NCI-H146 treated with DMSO at 0.1 percent for 48 hours (cell line): Measurements from ENCODE around the gene PALLD.
"Not testable (repeated sequence)": the region's sequence is repeated elsewhere in the genome, so short reads cannot be mapped to it uniquely, and the experiment has no call there.

ENCODE experiments used
- DNase-seq: peaks from one replicate; lab custom pipeline; 2025; ENCODE audit not compliant: unreplicated experiment; lab: John Stamatoyannopoulos, UW

The PALLD gene

DNA sequence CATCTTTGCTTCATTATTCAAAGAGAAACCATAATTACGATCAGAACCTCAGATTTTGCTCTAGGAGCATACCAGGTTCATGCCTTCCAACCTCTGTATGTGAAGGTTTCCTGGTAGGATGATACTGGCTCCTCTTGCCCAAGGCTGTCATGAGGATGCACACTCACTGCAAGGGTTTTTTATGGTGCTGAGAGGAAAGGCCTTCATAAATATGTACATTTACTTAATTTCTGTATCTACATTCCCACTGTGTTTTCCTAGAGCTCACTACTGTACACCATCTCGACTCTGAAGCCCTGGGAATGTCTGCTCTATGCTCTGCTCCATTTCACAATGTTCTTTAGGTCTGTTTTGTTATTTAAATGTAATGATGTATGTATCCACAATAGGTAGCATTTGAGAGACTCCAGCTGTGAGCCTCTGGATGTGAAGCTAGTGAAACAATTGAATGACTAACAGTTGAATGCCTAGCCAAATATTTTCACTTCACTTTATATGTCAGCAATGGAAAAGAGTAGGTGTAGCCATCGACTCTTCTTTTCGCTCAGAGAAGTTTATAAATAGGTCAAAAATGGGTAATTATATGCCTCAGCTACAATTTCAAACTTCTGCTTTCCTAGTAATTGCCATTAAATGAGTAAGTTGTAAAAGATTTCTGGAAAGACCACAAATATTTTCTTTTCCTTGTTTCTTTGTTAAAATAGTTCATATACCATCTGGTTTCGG lies 228.0 kb downstream of the PALLD start:
- DNase-seq, result no peak

DNA sequence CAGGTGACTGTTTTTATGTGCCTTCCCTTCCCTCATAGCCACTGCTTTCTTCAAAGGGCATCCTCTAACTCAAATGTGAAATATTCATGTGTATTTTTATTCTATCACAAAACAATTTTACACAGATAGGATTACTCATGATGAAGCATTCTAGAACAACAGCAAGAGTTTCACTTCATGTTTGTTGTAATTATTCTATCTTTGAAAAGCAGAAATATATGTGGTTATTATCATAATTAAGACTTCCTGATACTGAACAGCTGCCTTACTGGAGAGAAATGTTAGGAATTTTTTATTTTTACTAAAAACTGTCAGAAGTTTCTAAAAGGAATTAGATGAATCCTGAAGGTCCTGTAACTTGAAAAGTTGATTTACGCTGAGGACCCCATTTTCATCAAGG lies 229.1 kb downstream of the PALLD start:
- no peak for DNase-seq

- DNase-seq, result not testable (repeated sequence)
Measured at GRCh38 chr4:168727181-168727580, 230.3 kb downstream of the PALLD start.

DNA sequence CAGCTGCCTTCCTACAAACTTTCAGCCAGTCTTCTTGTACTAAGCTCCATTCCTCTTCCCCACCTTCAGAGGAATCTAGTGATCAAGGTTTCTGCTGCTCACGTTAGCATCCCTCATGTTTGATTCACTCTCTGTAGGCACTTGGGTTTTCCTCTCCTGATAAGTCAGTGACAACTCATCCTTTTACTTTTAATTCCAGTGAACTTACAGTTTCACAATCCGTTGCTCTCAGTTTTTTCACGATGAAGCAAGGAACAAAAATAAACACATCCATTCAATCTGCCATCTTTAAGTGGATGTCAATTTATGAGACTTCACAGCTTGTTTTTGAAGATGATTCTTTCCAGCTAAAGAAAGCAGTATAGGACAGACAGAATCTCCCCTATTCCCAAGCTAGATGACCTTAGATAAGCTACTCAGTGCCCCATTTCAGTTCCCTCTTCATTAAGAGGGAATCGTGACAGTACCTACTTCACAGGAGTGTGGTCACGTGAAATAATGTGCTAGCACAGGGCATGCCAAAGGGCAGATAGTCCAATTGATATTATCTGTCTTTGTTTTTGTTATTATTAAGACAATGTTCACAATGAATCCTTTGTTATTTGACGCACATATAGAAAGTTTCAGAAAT lies 234.3 kb downstream of the PALLD start:
- no peak for DNase-seq

DNA sequence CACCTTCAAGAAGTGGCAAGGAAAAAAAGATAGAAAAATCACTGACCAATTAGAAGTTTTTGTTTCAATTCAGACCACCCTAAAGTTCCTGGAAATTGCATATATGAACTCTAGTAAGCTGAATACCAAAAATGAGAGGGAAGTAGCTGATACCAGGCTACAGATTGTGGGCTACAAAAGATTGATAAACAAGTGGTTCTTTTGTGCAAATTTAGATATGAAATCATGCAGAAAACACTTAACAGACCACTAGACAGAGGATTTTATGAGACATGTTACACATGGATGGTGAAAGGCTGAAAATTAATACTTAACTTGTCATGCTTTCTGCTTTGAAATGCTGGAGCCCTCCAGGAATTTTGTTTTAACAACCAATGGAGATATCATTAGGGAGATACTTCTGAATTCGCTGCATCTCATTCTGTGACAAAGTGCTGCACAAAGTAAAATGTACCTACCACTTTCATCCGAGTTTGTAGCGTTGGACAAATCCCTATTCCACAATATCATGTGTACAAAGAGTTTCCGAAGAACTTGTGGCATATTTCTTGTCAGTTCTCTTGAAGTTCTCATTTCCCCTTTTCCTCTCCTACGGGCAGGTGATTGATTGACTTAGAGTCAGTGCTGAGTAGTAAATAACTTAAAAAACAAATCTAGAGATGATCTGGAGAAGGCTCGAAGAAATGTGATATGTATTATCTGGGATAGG lies 235.0 kb downstream of the PALLD start:
- DNase-seq, result no peak

- no peak for DNase-seq
Measured at GRCh38 chr4:168732714-168733113, 235.9 kb downstream of the PALLD start.

DNA sequence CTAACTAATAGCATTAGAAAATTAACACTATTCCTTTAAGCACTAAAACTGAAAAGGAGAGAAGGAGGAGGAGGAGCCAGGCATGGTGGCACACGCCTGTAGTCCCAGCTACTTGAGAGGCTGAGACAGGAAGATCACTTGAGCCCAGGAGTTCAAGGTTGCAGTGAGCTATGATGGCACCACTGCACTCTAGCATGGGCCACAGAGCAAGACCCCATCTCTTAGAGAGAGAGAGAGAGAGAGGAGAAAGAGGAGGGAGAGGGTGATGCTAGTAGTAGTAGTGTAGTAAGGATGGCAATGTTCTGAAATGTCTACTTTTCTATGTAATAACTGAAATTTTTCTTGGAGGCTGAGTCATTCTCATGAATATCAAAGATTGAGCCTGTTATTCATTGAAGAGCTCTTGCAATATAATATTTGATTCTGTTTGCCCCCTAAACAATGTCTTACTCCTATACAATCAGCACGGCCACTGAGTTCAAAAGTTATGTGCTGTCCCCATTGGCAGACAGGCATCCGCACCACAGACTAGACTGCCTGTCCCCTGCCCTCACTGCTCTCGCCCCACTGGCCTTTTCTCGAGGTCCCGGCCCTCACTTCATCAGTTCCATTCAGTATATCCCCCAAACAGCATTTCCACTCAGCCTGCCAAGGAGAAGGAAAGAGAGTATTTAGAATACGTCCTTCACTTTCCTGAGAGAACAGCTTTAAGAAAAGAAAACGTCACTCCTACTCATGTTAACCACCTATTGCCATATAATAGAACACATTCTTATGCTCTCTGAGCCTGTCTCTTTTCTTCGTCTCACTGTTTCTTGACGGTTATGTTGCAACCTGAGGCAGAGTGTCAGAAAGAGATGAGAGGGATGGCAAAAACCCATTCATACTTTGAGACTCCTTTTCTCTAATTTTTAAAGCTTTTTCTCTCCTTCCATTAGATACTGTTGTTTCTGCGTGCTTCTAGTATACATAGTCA lies 238.1 kb downstream of the PALLD start:
- DNase-seq, result no peak

- DNase-seq, result no peak
Measured at GRCh38 chr4:168735735-168736134, 238.9 kb downstream of the PALLD start.

GRCh38 chr4:168736860-168737805 lies 240.3 kb downstream of the PALLD start:
- no peak for DNase-seq

GRCh38 chr4:168737806-168738172 lies 240.9 kb downstream of the PALLD start:
- DNase-seq, result no peak

DNA sequence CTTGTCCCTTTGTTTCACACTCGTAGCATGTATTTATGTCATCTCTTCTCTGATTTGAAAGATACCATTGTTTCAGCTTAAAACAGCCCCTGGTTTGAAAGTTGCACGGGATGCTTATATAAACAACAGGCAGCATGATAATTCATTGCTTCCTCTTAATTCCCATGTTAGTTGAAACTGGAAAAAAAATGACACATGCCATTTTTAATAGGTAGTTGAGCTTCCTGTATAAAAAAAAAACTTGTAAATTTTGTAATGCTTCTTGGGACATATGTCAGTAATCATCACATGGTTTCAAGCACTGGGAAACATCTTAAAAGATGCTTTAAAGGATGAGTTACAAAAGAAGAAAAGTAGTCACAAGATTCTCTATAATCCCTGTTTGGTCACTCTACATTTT lies 243.0 kb downstream of the PALLD start:
- DNase-seq, result no peak

GRCh38 chr4:168740691-168741090 lies 243.8 kb downstream of the PALLD start:
- no peak for DNase-seq

GRCh38 chr4:168741281-168742173 lies 244.7 kb downstream of the PALLD start:
- DNase-seq, result no peak

DNA sequence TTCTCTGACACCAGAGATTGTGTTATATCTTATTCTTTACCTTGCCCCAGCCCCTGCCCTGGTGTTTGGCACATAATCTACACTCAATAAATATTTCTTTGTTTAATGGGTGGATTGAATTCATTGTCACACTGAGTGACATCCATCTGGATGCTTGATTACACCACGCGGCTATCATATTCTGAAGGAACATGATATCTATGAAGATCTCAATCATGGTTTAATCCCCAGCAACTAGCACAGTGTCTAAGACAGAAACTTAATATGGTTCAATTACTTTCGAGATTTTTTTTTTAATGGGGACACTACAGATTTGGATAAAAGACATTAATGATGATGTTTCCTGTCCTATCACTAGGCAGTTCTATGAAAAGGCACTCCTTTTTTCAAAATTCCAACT lies 246.3 kb downstream of the PALLD start:
- DNase-seq, result no peak

- no peak for DNase-seq
Measured at GRCh38 chr4:168743601-168744000, 246.7 kb downstream of the PALLD start.

GRCh38 chr4:168744021-168744420 lies 247.2 kb downstream of the PALLD start:
- DNase-seq, result no peak

DNA sequence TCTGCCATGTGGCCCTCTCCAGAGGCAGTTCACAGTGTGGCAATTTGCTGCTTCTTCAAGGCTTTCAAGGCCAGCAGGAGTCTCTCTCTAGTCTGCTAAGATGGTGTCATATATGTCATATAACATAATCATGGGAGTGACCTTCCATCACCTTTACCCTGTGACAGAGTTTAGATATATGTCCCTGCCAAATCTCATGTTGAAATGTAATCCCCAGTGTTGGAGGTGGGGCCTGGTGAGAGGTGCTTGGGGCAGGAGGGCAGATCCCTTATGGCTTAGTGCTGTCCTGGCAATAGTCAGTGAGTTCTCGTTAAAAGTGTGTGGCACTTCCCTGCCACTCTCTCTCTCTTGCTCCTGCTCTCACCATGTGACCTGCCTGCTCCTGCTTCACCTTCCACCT lies 252.0 kb downstream of the PALLD start:
- DNase-seq, result no peak

DNA sequence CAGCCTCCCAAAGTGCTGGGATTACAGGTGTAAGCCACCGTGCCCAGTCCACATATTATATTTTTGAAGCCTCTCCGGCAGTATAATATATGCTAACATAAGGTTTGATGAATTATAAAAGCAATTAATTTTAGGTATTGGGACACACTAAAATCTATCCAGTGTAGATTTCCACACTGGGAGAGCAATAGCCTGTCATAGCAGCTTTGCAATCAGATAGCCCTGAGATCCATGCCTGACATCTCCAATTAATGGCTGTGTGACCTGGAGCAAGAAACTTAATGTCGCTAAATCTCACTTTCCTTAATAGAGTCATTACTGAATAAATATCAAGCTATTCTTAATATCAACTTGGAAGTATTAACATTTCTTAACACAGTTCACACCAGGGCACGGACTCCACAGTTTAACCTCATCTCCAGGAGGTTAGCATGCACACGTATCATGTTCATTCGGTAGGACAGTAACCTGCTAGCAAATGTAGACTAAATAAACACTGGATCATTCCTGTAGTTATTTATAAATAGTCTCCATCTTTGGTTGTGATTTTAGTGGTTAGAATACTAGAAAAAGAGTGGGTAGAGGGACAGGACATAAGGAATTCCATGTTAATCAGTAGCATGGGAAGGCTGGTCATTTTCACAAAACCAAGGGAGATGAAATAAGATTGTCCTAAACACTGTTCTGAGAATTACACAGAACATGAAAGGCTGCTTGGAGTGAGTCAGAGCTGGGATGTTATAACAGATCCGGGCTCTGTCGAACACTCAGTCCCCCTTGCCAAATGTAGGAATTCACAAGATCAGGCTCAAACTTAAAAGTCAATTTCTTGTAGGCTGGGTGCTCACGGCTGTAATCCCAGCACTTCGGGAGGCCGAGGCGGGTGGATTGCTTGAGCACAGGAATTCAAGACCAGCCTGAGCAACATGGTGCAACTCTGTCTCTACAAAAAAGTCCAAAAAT lies 254.7 kb downstream of the PALLD start:
- DNase-seq, result no peak
